ENCODE measurements around the gene TMEM196. TPM values are rescaled to one million over a fixed set of nuclear protein-coding genes. Genes with fewer than 3 reads are reported as not detected.

Gene TMEM196
- total RNA-seq, 1 experiment from 2014 or later = not detected

- Histone ChIP-seq H3K27me3 (ENCODE audit: insufficient read depth, low read length) (no peaks in the 10 kb centered on the region), H4K20me1 (ENCODE audit: control insufficient read depth, insufficient read depth, insufficient read length) (no peaks in the 10 kb centered on the region), H3K56ac (ENCODE audit: insufficient read length, low read depth, low read length) (no peak overlapping the region), H2BK15ac (ENCODE audit: low read depth, low read length) (no peak overlapping the region), H3T11ph (ENCODE audit: low read length) (no peak overlapping the region), H2BK5ac (ENCODE audit: insufficient read length, low read length) (no peak overlapping the region), H3K14ac (ENCODE audit: insufficient read depth, low read length) (no peak overlapping the region), H3K27ac (ENCODE audit: insufficient read length, low read depth, low read length) (no peak overlapping the region), H4K91ac (ENCODE audit: insufficient read length, low read depth, low read length) (no peak overlapping the region), H3K9me3 (ENCODE audit: control insufficient read depth, low read depth, low read length) (no peaks in the 10 kb centered on the region), H2BK20ac (ENCODE audit: low read depth, low read length, poor library complexity, severe bottlenecking) (no peak overlapping the region), H3K18ac (ENCODE audit: insufficient read length, low read depth, low read length) (no peak overlapping the region), H2AFZ (ENCODE audit: low read length) (no peak overlapping the region), H3K23me2 (ENCODE audit: insufficient read length, low read depth, low read length, poor library complexity, severe bottlenecking) (no peaks in the 10 kb centered on the region), H3K4me1 (ENCODE audit: insufficient read depth, low read length) (no peaks in the 10 kb centered on the region), H4K8ac (replicated peaks; ENCODE audit: insufficient read length, low read depth, low read length) (no peak overlapping the region), H3K9ac (ENCODE audit: extremely low read depth, insufficient read length, low read length) (no peak overlapping the region), H3K23ac (ENCODE audit: insufficient read length, low read depth, low read length) (no peak overlapping the region), H2BK12ac (ENCODE audit: insufficient read length, low read depth, low read length) (no peak overlapping the region), H3K79me1 (ENCODE audit: insufficient read depth, low read depth, low read length, poor library complexity, severe bottlenecking) (no peaks in the 10 kb centered on the region), H3K4me2 (ENCODE audit: insufficient read depth, insufficient read length, low read length) (no peak overlapping the region), H2BK120ac (ENCODE audit: low read depth, low read length, poor library complexity, severe bottlenecking) (no peak overlapping the region), H3K79me2 (ENCODE audit: insufficient read depth, low read length) (no peaks in the 10 kb centered on the region), H3K4ac (ENCODE audit: low read depth, low read length) (no peak overlapping the region), H2AK5ac (ENCODE audit: insufficient read length, low read length) (no peak overlapping the region), H4K5ac (ENCODE audit: insufficient read length, low read depth, low read length) (no peak overlapping the region)
- Mint-ChIP-seq H3K27ac (peak overlapping the region in 2 of 3 experiments; percentile 31 to 44; a peak in 2 of 7 replicates), H3K4me3 (no peak overlapping the region), H3K4me1 (peaks cover 0 to 3% of the 10 kb centered on the region in 2 experiments; a peak in 2 of 4 replicates), H3K27me3 (ENCODE audit: low read depth) (no peaks in the 10 kb centered on the region), H3K9me3 (no peaks in the 10 kb centered on the region), H3K36me3 (ENCODE audit: insufficient read depth in 1 of 3, low read depth in 3 of 3) (no peaks in the 10 kb centered on the region)
- no CpG with 5 or more reads among the region's 5 CpGs for WGBS (ENCODE audit: extremely low coverage, insufficient read length, low lambda C conversion rate)
- DNase-seq = no peak
- TF ChIP-seq, protein P1, sequence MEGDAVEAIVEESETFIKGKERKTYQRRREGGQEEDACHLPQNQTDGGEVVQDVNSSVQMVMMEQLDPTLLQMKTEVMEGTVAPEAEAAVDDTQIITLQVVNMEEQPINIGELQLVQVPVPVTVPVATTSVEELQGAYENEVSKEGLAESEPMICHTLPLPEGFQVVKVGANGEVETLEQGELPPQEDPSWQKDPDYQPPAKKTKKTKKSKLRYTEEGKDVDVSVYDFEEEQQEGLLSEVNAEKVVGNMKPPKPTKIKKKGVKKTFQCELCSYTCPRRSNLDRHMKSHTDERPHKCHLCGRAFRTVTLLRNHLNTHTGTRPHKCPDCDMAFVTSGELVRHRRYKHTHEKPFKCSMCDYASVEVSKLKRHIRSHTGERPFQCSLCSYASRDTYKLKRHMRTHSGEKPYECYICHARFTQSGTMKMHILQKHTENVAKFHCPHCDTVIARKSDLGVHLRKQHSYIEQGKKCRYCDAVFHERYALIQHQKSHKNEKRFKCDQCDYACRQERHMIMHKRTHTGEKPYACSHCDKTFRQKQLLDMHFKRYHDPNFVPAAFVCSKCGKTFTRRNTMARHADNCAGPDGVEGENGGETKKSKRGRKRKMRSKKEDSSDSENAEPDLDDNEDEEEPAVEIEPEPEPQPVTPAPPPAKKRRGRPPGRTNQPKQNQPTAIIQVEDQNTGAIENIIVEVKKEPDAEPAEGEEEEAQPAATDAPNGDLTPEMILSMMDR (conservative IDR thresholded peaks at IDR 0.05) = no peak
These were observed 99.0 kb downstream of the TMEM196 start for GRCh38 chr7:19674266-19674960.

Data from H9 (cell line).